H1 (cell line): ENCODE measurements around the gene GPHB5. TPM values are rescaled to one million over a fixed set of nuclear protein-coding genes. Genes with fewer than 3 reads are reported as not detected.

Experiments used
- CTCF ChIA-PET: fragments of 300-600 bp; sonication (Branson Sonifier 250); formaldehyde crosslinking; loops from one replicate; lab custom pipeline; 2021; ENCODE audit not compliant: partially characterized antibody; lab: Charles Lee
- POLR2A ChIA-PET: fragments of 300-600 bp; sonication (Branson Sonifier 250); formaldehyde crosslinking; loops from one replicate; lab custom pipeline; 2021; ENCODE audit warnings: inconsistent platforms; ENCODE audit not compliant: partially characterized antibody; lab: Charles Lee
- DNase-seq, 2 experiments: peaks; one replicate each; pipeline versions ENCODE4 v3.0.0 to v3.0.0-alpha.2; 2010 to 2022; ENCODE audit warnings: low spot score in 2 of 2, low read depth in 1 of 2, mixed read lengths in 1 of 2
- FAIRE-seq: peaks from 2 replicates; lab custom pipeline; 2011; peaks lifted over from hg19 to GRCh38; lab: Jason Lieb, UNC
- H2AFZ ChIP-seq: 2 replicates; pipeline ENCODE4 v1.8.1; 2012; ENCODE audit warnings: low read length, inconsistent platforms
- H2AK5ac ChIP-seq: 2 replicates; pipeline ENCODE4 v1.6.1; 2013; ENCODE audit warnings: low read depth, low read length
- H2BK120ac ChIP-seq: replicated peaks from 2 replicates; pipeline ENCODE3; 2013; ENCODE audit warnings: low read depth, low read length, inconsistent platforms
- H2BK12ac ChIP-seq: 2 replicates; pipeline ENCODE4 v1.6.1; 2013; ENCODE audit warnings: low read depth, low read length
- H2BK15ac ChIP-seq: 2 replicates; pipeline ENCODE4 v1.6.1; 2013; ENCODE audit warnings: low read length
- H2BK20ac ChIP-seq: 2 replicates; pipeline ENCODE4 v1.6.1; 2013; ENCODE audit warnings: low read length
- H2BK5ac ChIP-seq: 2 replicates; pipeline ENCODE4 v1.6.1; 2013; ENCODE audit warnings: low read depth, low read length
- H3K14ac ChIP-seq: 2 replicates; pipeline ENCODE4 v1.6.1; 2013; ENCODE audit warnings: inconsistent platforms; ENCODE audit not compliant: insufficient read length
- H3K18ac ChIP-seq: 2 replicates; pipeline ENCODE4 v1.6.1; 2013; ENCODE audit warnings: low read length; ENCODE audit errors: extremely low read depth
- H3K23ac ChIP-seq: 2 replicates; pipeline ENCODE4 v1.6.1; 2013; ENCODE audit warnings: inconsistent platforms; ENCODE audit not compliant: insufficient read length
- H3K23me2 ChIP-seq: 2 replicates; pipeline ENCODE4 v1.6.1; 2013; ENCODE audit warnings: low read depth, low read length
- H3K27ac ChIP-seq: 2 replicates; pipeline ENCODE4 v1.6.1; 2011; ENCODE audit warnings: low read depth, low read length, inconsistent platforms
- H3K27me3 ChIP-seq, 4 experiments: replicated peaks in 1 of 4; 1 replicate in 1 of 4; 2 replicates in 3 of 4; pipeline versions ENCODE4 v1.6.1 to v1.8.1; 2011 to 2013; ENCODE audit warnings: low read length in 3 of 4, mild to moderate bottlenecking in 3 of 4, inconsistent platforms in 2 of 4, mixed read lengths in 2 of 4, moderate library complexity in 1 of 4; ENCODE audit not compliant: control insufficient read depth in 3 of 4, insufficient read depth in 3 of 4; ENCODE audit errors: extremely low read depth in 1 of 4
- H3K36me3 ChIP-seq, 4 experiments: 2 replicates each; pipeline versions ENCODE4 v1.6.1 to v1.8.1; 2011 to 2013; ENCODE audit warnings: mild to moderate bottlenecking in 4 of 4, low read length in 3 of 4, moderate library complexity in 2 of 4, control low read depth in 1 of 4, inconsistent platforms in 1 of 4; ENCODE audit not compliant: insufficient read depth in 4 of 4, control insufficient read depth in 2 of 4
- H3K4ac ChIP-seq: replicated peaks from 2 replicates; pipeline ENCODE3; 2013; ENCODE audit warnings: low read length, low read depth, mixed read lengths, inconsistent platforms; ENCODE audit not compliant: insufficient read length
- H3K4me1 ChIP-seq, 4 experiments: replicated peaks in 1 of 4; 1 replicate in 1 of 4; 2 replicates in 3 of 4; pipeline versions ENCODE4 v1.6.1 to v1.8.1; 2011 to 2013; ENCODE audit warnings: low read length in 3 of 4, inconsistent platforms in 2 of 4, mixed read lengths in 1 of 4; ENCODE audit not compliant: insufficient read depth in 4 of 4, control insufficient read depth in 3 of 4
- H3K4me2 ChIP-seq, 2 experiments: 2 replicates each; pipeline versions ENCODE4 v1.6.1 to v1.8.1; 2011 to 2013; ENCODE audit warnings: low read depth in 2 of 2, low read length in 2 of 2, control low read depth in 1 of 2, inconsistent platforms in 1 of 2, mild to moderate bottlenecking in 1 of 2; ENCODE audit not compliant: insufficient read depth in 1 of 2
- H3K4me3 ChIP-seq, 4 experiments: fragments of 200-600, 300-600 bp in 1 of 4; sonication (generic), shearing (Covaris generic), sonication (Bioruptor Twin) in 1 of 4; 2 replicates each; pipeline versions ENCODE4 v1.5.1 to v1.8.1; 2011 to 2016; ENCODE audit warnings: low read length in 4 of 4, low read depth in 3 of 4, control low read depth in 2 of 4, inconsistent platforms in 2 of 4, mild to moderate bottlenecking in 2 of 4, mixed read lengths in 1 of 4, moderate library complexity in 1 of 4; ENCODE audit not compliant: insufficient read depth in 2 of 4; ENCODE audit errors: extremely low read depth in 1 of 4
- H3K56ac ChIP-seq: replicated peaks from 2 replicates; pipeline ENCODE3; 2013; ENCODE audit warnings: low read depth, mild to moderate bottlenecking, mixed read lengths, low read length, inconsistent platforms; ENCODE audit not compliant: insufficient read length
- H3K79me1 ChIP-seq: 2 replicates; pipeline ENCODE4 v1.6.1; 2013; ENCODE audit warnings: low read depth, low read length, control low read depth
- H3K79me2 ChIP-seq, 2 experiments: 2 replicates each; pipeline versions ENCODE4 v1.6.1 to v1.8.1; 2012 to 2013; ENCODE audit warnings: low read length in 2 of 2, mild to moderate bottlenecking in 2 of 2, inconsistent platforms in 1 of 2; ENCODE audit not compliant: insufficient read depth in 2 of 2, control insufficient read depth in 1 of 2
- H3K9ac ChIP-seq, 4 experiments: replicated peaks in 1 of 4; 1 replicate in 1 of 4; 2 replicates in 3 of 4; pipeline versions ENCODE4 v1.6.1 to v1.8.1; 2011 to 2013; ENCODE audit warnings: low read depth in 3 of 4, low read length in 3 of 4, control low read depth in 2 of 4, mild to moderate bottlenecking in 2 of 4, moderate library complexity in 2 of 4, inconsistent platforms in 1 of 4; ENCODE audit errors: extremely low read depth in 1 of 4
- H3K9me3 ChIP-seq, 2 experiments: 2 replicates each; pipeline versions ENCODE4 v1.6.1 to v1.8.1; 2012 to 2013; ENCODE audit warnings: mild to moderate bottlenecking in 2 of 2, moderate library complexity in 2 of 2, control low read depth in 1 of 2, inconsistent platforms in 1 of 2, low read depth in 1 of 2, low read length in 1 of 2, mixed read lengths in 1 of 2; ENCODE audit not compliant: insufficient read depth in 2 of 2
- H4K20me1 ChIP-seq, 2 experiments: replicated peaks in 1 of 2; 2 replicates each; pipeline versions ENCODE3 to v1.8.1; 2011 to 2013; ENCODE audit warnings: inconsistent platforms in 2 of 2, low read length in 2 of 2, mild to moderate bottlenecking in 1 of 2; ENCODE audit not compliant: insufficient read depth in 2 of 2, control insufficient read depth in 1 of 2
- H4K5ac ChIP-seq: 2 replicates; pipeline ENCODE4 v1.6.1; 2013; ENCODE audit warnings: low read length, low read depth, mixed read lengths, inconsistent platforms; ENCODE audit not compliant: insufficient read length
- H4K8ac ChIP-seq: 2 replicates; pipeline ENCODE4 v1.8.0; 2013; ENCODE audit warnings: mild to moderate bottlenecking, moderate library complexity, low read length, inconsistent platforms; ENCODE audit not compliant: insufficient read depth; ENCODE audit errors: extremely low read depth
- H4K91ac ChIP-seq: replicated peaks from 2 replicates; pipeline ENCODE3; 2013; ENCODE audit warnings: low read length, mixed read lengths, inconsistent platforms; ENCODE audit not compliant: insufficient read length
- ATF3 ChIP-seq: IDR thresholded peaks from 2 replicates; pipeline ENCODE4 v1.6.1; 2011; ENCODE audit warnings: low read depth, mild to moderate bottlenecking, low read length; ENCODE audit not compliant: insufficient read depth
- CBX8 ChIP-seq: fragments of 300-800, 300-1000 bp; sonication (generic); IDR thresholded peaks from 2 replicates; pipeline ENCODE4 v1.7.1; 2016; ENCODE audit warnings: low read depth, low read length, borderline replicate concordance
- CTBP2 ChIP-seq: IDR thresholded peaks from 2 replicates; pipeline ENCODE4 v1.7.0; 2011; ENCODE audit warnings: borderline replicate concordance, mild to moderate bottlenecking, moderate library complexity, mixed read lengths, low read length; ENCODE audit not compliant: insufficient read depth, insufficient read length
- JUND ChIP-seq: IDR thresholded peaks from 2 replicates; pipeline ENCODE4 v1.6.1; 2011; ENCODE audit warnings: mild to moderate bottlenecking, improper control_type of control experiment, low read length
- SRF ChIP-seq: IDR thresholded peaks from 2 replicates; pipeline ENCODE4 v1.6.1; 2011; ENCODE audit warnings: mild to moderate bottlenecking, low read depth, low read length, moderate library complexity
- USF2 ChIP-seq: IDR thresholded peaks from 2 replicates; pipeline ENCODE4 v1.6.1; 2011; ENCODE audit warnings: low read length, improper control_type of control experiment
- WGBS, 2 experiments: shearing (Covaris generic) in 1 of 2; methylation state at CpG; one replicate each; pipeline versions ENCODE4 v1.1.6 to v1.1.7; 2013 to 2015; ENCODE audit warnings: low lambda C conversion rate in 2 of 2, mixed read lengths in 2 of 2, inconsistent platforms in 1 of 2, low coverage in 1 of 2, missing lambda C conversion rate in 1 of 2; ENCODE audit not compliant: insufficient replicate concordance in 2 of 2, insufficient coverage in 1 of 2, insufficient read length in 1 of 2; ENCODE audit errors: extremely low coverage in 1 of 2, missing lambda C conversion rate in 1 of 2; 5-methylcytosine and 5-hydroxymethylcytosine counted together
- polyA plus RNA-seq, 7 experiments: library from polyadenylated mRNA; depleted of rRNA in 3 of 7; stranded (reverse) in 5 of 7; unstranded in 2 of 7; fragments of >200 nt in 5 of 7; fragments of 200-250 nt in 2 of 7; gene quantifications; 1 replicate in 5 of 7; 2 replicates in 1 of 7; 4 replicates in 1 of 7; pipeline versions ENCODE4 v1.2.1 to v1.2.3, GENCODE V29; 2011 to 2013; ENCODE audit warnings: missing spikeins in 2 of 7, mixed read lengths in 2 of 7
- total RNA-seq: library from RNA; stranded (reverse); fragmentation: NEBNext Ultra II Directional; extraction: Animal tissue kit (Norgen Biotek cat#: 25700); gene quantifications from 2 replicates; pipeline ENCODE4 v1.2.1, GENCODE V29; 2021

GPHB5 gene
- total and polyA plus RNA-seq, 2 of the 8 experiments (the other 6 are each of a cell fraction or from before 2014, with no cell fraction given) = not detected

GRCh38 chr14:63357841-63358240, 39.1 kb upstream of the GPHB5 start:
- Histone ChIP-seq H3K18ac (no peak overlapping the region), H3K79me1 (no peaks in the 10 kb centered on the region), H2BK5ac (no peak overlapping the region), H3K14ac (no peak overlapping the region), H3K4ac (no peak overlapping the region), H4K91ac (no peak overlapping the region), H4K20me1 (no peaks in the 10 kb centered on the region), H3K56ac (no peak overlapping the region), H3K27me3 (no peaks in the 10 kb centered on the region), H3K9me3 (no peaks in the 10 kb centered on the region), H2AFZ (no peak overlapping the region), H3K23me2 (no peaks in the 10 kb centered on the region; the same call in 1 of the 2 replicates), H2BK120ac (no peak overlapping the region), H4K5ac (no peak overlapping the region), H3K23ac (no peak overlapping the region), H3K79me2 (no peaks in the 10 kb centered on the region), H3K4me2 (no peak overlapping the region), H2BK20ac (no peak overlapping the region), H3K27ac (no peak overlapping the region), H3K36me3 (no peaks in the 10 kb centered on the region), H3K4me3 (no peak overlapping the region), H2AK5ac (no peak overlapping the region), H2BK15ac (no peak overlapping the region), H3K4me1 (0 out of 7 replicates have a peak, but pooled peaks cover 0 to 2% (median 0%) of the 10 kb centered on the region in 4 experiments), H4K8ac (no peak overlapping the region), H3K9ac (no peak overlapping the region), H2BK12ac (no peak overlapping the region)
- FAIRE-seq = no peak
- 94% methylated on average over 7 of the region's 7 CpGs; no CpG with 5 or more reads in 1 of the 2 experiments for WGBS, 2 experiments
- POLR2A ChIA-PET = no interaction called here
- CTCF ChIA-PET = interaction anchor here (1.5 kb wide), 1 partner anchor 49 kb away, joined by 4 read pairs; no protein-coding TSS in a partner anchor
- DNase-seq = no peak
- no peak for TF ChIP-seq JUND
- no peak for TF ChIP-seq CTBP2
- no peak for TF ChIP-seq SRF
- TF ChIP-seq CBX8 = no peak
- no peak for TF ChIP-seq USF2
- no peak for TF ChIP-seq ATF3
